Bronchial epithelial cell (primary cell): ENCODE results near the gene TCF19. TPM values are rescaled to one million over a fixed set of nuclear protein-coding genes. Genes with fewer than 3 reads are reported as not detected.
"Not testable (repeated sequence)": the region's sequence is repeated elsewhere in the genome, so short reads cannot be mapped to it uniquely, and the experiment has no call there.

Experiments
- DNase-seq: peaks from one replicate; pipeline ENCODE4 v3.0.0-alpha.2; 2010; ENCODE audit warnings: low read depth
- FAIRE-seq: peaks from 2 replicates; lab custom pipeline; 2011; peaks lifted over from hg19 to GRCh38; lab: Jason Lieb, UNC
- H3K27me3 ChIP-seq: 2 replicates; pipeline ENCODE4 v1.5.1; 2011; ENCODE audit warnings: low read length; ENCODE audit not compliant: control insufficient read depth, insufficient read depth
- H3K36me3 ChIP-seq: 2 replicates; pipeline ENCODE4 v1.5.1; 2011; ENCODE audit warnings: low read length; ENCODE audit not compliant: control insufficient read depth, insufficient read depth
- H3K4me3 ChIP-seq: 2 replicates; pipeline ENCODE4 v1.5.1; 2011; ENCODE audit warnings: mild to moderate bottlenecking, low read depth, low read length, control low read depth
- CTCF ChIP-seq: IDR thresholded peaks from 2 replicates; pipeline ENCODE4 v1.5.1; 2011; ENCODE audit warnings: mild to moderate bottlenecking, moderate library complexity, low read length, control low read depth, inconsistent platforms; ENCODE audit not compliant: insufficient read depth, severe bottlenecking
- total RNA-seq: library from RNA; depleted of rRNA; stranded (reverse); fragments of >200 nt; gene quantifications from 2 replicates; pipeline ENCODE4 v1.2.1, GENCODE V29; 2014

TCF19 gene
- total RNA-seq, 1 donor from 2014 or later, result 1.1 TPM

DNA sequence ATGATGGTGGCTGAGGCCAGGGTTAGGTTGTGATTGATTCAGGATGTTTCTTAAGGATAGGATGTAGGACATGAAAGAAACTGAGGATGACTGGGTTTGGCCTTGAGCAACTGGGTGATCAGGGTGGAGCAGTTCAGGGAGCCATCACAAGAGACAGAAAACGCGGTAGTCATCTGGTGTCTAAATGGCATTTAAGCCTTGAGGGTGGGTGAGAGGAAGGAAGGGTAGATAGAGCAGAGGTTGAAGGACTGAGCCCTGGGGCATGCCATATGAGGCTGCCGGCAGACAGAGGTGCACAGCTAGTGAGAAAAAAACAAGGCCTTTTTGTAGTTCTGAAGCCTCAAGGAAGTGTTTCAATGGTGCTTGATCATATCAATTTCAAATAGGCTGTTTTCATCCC lies 10.2 kb downstream of the TCF19 start:
- TF ChIP-seq CTCF, result no peak
- H3K4me3 ChIP-seq, result no peak overlapping the region
- H3K36me3 ChIP-seq, result peaks cover 1% of the 10 kb centered on the region
- DNase-seq, result no peak
- no peaks in the 10 kb centered on the region for H3K27me3 ChIP-seq
- FAIRE-seq, result no peak

DNA sequence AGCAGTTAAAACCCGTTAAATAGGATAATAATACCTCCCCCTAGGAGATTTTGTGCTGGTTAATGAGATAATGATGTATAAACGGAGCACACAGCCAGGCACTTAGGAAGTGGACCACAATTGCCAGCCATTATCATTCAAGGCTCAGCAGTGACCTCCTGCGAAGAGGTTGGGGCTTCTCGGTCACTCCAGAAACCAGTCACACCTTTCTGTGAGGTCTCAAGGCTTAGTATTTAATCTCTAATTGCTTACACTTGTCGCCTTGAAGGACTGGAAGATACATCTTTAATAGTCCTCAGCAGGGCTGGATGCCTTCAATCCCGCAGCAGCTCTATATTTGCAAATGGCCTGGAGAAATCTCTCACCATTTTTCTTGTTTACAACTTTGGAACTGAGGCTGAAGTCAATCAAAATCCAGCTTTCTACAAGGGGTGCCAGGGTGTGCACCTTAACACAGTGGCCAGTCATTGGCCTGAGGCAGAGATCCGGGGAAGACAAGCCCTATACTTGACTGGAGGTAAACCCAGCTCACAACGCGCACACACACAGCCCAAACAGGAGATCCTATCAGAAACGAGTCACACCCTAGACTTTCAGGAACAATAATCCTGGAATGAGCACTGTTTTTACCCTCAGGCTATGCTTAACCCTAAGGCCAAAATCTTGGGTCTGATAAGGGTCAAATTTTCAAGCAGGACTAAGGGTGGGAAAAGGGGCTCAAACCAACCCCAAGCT lies 10.9 kb downstream of the TCF19 start:
- Histone ChIP-seq H3K4me3 (no peak overlapping the region), H3K36me3 (peaks cover 1% of the 10 kb centered on the region), H3K27me3 (no peaks in the 10 kb centered on the region)
- FAIRE-seq (no peak), DNase-seq (no peak)
- no peak for TF ChIP-seq CTCF

GRCh38 chr6:31169858-31170599 lies 11.6 kb downstream of the TCF19 start:
- DNase-seq, FAIRE-seq, H3K27me3 ChIP-seq, H3K4me3 ChIP-seq, H3K36me3 ChIP-seq: not testable (repeated sequence)

DNA sequence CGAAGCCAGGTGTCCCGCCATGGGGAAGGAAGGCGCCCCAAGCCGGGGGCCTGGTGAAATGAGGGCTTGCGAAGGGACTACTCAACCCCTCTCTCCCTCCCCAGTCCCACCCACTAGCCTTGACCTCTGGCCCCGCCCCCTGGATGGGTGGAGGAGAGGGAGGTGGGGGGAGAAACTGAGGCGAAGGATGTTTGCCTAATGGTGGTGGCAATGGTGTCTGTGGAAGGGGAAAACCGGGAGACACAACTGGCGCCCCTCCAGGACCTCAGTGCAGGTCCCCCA lies 12.2 kb downstream of the TCF19 start, which contains the start of gene POU5F1:
Gene POU5F1 (minus strand): TSS at position 83 of the 282 bp plus-strand sequence. CDS start 62 bp downstream, at position 21.
- H3K27me3 ChIP-seq, result no peaks in the 10 kb centered on the region
- no peak within 1 kb of the TSS for H3K4me3 ChIP-seq
- FAIRE-seq (no peak), DNase-seq (no peak)
- no peak for TF ChIP-seq CTCF
- H3K36me3 ChIP-seq, result peaks cover under 1% of the 10 kb centered on the region

DNA sequence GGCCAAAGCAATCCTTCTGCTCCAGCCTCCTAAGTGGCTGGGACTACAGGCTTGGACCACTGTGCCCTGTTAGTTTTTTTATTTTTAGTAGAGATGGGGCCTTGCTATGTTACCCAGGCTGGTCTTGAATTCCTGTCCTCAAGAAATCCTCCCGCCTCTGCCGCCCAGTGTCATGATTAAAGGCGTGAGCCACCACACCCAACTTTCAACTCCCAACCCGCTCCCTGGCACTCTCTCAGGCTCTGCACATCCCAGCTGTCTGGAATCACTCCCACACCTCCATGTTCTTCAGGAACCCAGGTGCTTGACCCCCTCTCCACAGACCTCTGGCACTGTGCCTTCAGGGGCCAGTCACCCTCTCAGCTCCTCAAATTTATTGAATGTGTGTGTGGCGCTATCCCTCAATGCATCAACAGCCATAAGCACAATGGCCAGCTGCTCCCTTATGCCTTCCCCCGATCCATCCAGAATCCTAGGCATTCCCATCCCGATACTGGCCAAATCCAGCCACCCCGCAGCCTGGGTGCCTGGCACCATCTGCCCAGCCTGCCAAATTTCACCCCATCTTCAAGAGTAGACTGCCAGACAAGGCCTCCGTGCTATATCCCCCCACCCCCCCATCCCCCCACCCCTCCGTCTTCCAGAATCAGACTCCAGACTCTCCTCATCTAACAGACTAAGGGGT lies 12.7 kb downstream of the TCF19 start:
- Histone ChIP-seq H3K36me3 (no peaks in the 10 kb centered on the region), H3K27me3 (no peaks in the 10 kb centered on the region)
- no peak for TF ChIP-seq CTCF

More for the DNA sequence above, 12.7 kb downstream of the TCF19 start:
- FAIRE-seq (no peak), DNase-seq (no peak)
- no peak overlapping the region for H3K4me3 ChIP-seq
